ENCODE results near the gene UXT.
A peak's percentile ranks its signal among the peaks of the same experiment; 100 is the strongest.

DNA sequence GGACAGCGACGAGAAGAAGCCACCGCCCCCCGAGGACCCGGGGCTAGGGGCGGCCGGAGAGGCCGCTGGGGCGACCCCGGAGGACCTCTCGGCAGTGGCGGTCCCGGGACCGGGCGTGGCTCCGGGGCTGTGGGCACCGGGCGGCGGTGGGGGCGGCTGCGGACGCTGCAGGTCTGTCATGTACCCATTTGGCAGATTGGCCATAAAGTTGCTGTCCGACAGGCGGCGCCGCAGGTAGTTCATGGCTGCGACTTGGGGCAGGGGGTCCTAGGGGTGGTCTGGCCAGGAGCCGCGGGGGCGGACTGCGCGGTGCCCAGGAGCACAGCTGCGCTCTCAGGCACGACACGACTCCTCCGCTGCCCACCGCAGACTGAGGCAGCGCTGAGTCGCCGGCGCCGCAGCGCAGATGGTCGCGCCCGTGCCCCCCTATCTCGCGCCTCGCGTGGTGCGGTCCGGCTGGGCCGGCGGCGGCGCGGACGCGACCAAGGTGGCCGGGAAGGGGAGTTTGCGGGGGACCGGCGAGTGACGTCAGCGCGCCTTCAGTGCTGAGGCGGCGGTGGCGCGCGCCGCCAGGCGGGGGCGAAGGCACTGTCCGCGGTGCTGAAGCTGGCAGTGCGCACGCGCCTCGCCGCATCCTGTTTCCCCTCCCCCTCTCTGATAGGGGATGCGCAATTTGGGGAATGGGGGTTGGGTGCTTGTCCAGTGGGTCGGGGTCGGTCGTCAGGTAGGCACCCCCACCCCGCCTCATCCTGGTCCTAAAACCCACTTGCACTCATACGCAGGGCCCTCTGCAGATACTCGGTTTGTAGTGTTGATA, 39.3 kb downstream of the UXT start, which contains the start of gene SYN1:
- TF ChIP-seq, protein P1, sequence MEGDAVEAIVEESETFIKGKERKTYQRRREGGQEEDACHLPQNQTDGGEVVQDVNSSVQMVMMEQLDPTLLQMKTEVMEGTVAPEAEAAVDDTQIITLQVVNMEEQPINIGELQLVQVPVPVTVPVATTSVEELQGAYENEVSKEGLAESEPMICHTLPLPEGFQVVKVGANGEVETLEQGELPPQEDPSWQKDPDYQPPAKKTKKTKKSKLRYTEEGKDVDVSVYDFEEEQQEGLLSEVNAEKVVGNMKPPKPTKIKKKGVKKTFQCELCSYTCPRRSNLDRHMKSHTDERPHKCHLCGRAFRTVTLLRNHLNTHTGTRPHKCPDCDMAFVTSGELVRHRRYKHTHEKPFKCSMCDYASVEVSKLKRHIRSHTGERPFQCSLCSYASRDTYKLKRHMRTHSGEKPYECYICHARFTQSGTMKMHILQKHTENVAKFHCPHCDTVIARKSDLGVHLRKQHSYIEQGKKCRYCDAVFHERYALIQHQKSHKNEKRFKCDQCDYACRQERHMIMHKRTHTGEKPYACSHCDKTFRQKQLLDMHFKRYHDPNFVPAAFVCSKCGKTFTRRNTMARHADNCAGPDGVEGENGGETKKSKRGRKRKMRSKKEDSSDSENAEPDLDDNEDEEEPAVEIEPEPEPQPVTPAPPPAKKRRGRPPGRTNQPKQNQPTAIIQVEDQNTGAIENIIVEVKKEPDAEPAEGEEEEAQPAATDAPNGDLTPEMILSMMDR (IDR thresholded peaks at IDR 0.05), result peak in 3 of 4 experiments; percentile 10 to 59 (median 54)
- TF ChIP-seq POLR2A (IDR thresholded peaks at IDR 0.05), result no peak
